ENCODE results near the gene EIF4G3. TPM values are rescaled to one million over a fixed set of nuclear protein-coding genes. Genes with fewer than 3 reads are reported as not detected.

Gene EIF4G3
- total RNA-seq, 1 experiment from 2014 or later: 55.4 TPM

DNA sequence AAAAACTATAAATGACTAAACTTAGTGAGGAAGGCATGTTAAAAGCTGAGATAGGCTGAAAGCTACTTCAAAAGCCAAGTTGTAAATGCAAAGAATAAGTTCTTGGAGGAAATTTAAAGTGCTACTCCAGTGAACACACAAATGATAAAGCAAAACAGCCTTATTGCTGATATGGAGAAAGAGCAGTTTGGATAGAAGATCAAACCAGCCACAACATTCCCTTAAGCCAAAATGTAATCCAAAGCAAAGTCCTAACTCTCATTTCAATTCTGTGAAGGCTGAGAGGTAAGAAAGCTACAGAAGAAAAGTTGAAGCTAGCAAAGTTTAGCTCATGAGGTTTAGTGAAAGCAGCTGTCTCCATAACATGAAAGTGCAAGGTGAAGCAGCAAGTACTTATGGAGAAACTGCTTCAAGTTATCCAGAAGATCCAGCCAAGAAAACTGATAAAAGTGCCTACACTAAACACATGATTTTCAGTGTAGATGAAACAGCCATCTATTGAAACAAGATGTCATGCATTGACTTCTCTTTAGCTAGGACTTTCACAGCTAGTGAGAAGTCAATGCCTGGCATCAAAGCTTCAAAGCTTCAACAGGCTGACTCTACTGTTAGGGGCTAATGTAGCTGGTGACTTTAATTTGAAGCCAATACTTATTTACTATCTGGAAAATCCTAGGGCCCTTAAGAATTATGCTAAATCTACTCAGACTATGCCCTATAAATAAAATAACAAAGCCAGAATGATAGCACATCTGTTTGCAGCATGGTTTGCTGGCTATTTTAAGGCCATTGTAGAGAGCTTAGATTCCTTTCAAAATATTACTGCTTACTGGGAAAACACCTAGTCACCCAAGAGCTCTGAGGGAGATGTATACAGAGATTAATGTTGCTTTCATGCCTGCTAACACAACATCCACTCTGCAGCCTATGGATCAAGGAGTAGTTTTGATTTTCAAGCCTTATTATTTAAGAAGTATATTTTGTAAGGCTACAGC is 188.6 kb downstream of the EIF4G3 start:
- intact Hi-C loops (cut with micrococcal nuclease; ENCODE audit: unreplicated experiment): loop anchor here (10.0 kb wide), 1 partner anchor 293 kb away; no protein-coding TSS in a partner anchor
- BruUV-seq (replicated peaks): no TSS peak
- H3K27me3 ChIP-seq (replicated peaks; ENCODE audit: control insufficient read depth, insufficient read depth, low read length): no peaks in the 10 kb centered on the region
- no peaks in the 10 kb centered on the region for H3K4me1 ChIP-seq
- H3K36me3 Mint-ChIP-seq (ENCODE audit: insufficient read depth, unreplicated experiment): no peaks in the 10 kb centered on the region
- H3K4me3 Mint-ChIP-seq (ENCODE audit: unreplicated experiment): no peak overlapping the region
- no peak for TF ChIP-seq CTCF (IDR thresholded peaks at IDR 0.05; ENCODE audit: insufficient read depth in 1 of 2, low read depth in 1 of 2, low read length in 1 of 2, severe bottlenecking in 1 of 2, unreplicated experiment in 1 of 2)
- H3K9me3 Mint-ChIP-seq (ENCODE audit: unreplicated experiment): no peaks in the 10 kb centered on the region
- H3K4me1 Mint-ChIP-seq (ENCODE audit: low read depth, unreplicated experiment): peaks cover 6% of the 10 kb centered on the region
- H3K36me3 ChIP-seq (ENCODE audit: control insufficient read depth, insufficient read depth, low read length): no peaks in the 10 kb centered on the region
- DNase-seq: no peak
- H3K4me3 ChIP-seq (ENCODE audit: low read depth, low read length): no peak overlapping the region
- H3K27me3 Mint-ChIP-seq (ENCODE audit: insufficient read depth, unreplicated experiment): no peaks in the 10 kb centered on the region
- no peaks in the 10 kb centered on the region for H3K9me3 ChIP-seq
- POLR2A ChIA-PET: no interaction called here
- H3K27ac Mint-ChIP-seq (ENCODE audit: unreplicated experiment): no peak overlapping the region
- CTCF ChIA-PET: interaction anchor here (0.6 to 1.2 kb wide), 2 partner anchors 23 to 291 kb away, joined by 3 read pairs; no protein-coding TSS in a partner anchor

- H3K27me3 Mint-ChIP-seq (ENCODE audit: insufficient read depth, unreplicated experiment): no peaks in the 10 kb centered on the region
- Histone ChIP-seq H3K4me3 (ENCODE audit: low read depth, low read length) (no peak overlapping the region), H3K36me3 (ENCODE audit: control insufficient read depth, insufficient read depth, low read length) (no peaks in the 10 kb centered on the region), H3K9me3 (no peaks in the 10 kb centered on the region), H3K27me3 (replicated peaks; ENCODE audit: control insufficient read depth, insufficient read depth, low read length) (no peaks in the 10 kb centered on the region), H3K4me1 (no peaks in the 10 kb centered on the region)
- no peak for DNase-seq
- H3K9me3 Mint-ChIP-seq (ENCODE audit: unreplicated experiment): no peaks in the 10 kb centered on the region
- H3K27ac Mint-ChIP-seq (ENCODE audit: unreplicated experiment): no peak overlapping the region
- H3K4me3 Mint-ChIP-seq (ENCODE audit: unreplicated experiment): no peak overlapping the region
- CTCF ChIA-PET: no interaction called here
- TF ChIP-seq CTCF (IDR thresholded peaks at IDR 0.05; ENCODE audit: insufficient read depth in 1 of 2, low read depth in 1 of 2, low read length in 1 of 2, severe bottlenecking in 1 of 2, unreplicated experiment in 1 of 2): no peak
- H3K4me1 Mint-ChIP-seq (ENCODE audit: low read depth, unreplicated experiment): no peaks in the 10 kb centered on the region
- POLR2A ChIA-PET: no interaction called here
- H3K36me3 Mint-ChIP-seq (ENCODE audit: insufficient read depth, unreplicated experiment): no peaks in the 10 kb centered on the region
- no TSS peak for BruUV-seq (replicated peaks)
- intact Hi-C loops (cut with micrococcal nuclease; ENCODE audit: unreplicated experiment): loop anchor here (10.0 kb wide), 1 partner anchor 289 kb away; no protein-coding TSS in a partner anchor
These were observed 193.3 kb downstream of the EIF4G3 start for GRCh38 chr1:20983297-20983889.

- no peaks in the 10 kb centered on the region for H3K9me3 Mint-ChIP-seq (ENCODE audit: unreplicated experiment)
- Histone ChIP-seq H3K4me3 (ENCODE audit: low read depth, low read length) (no peak overlapping the region), H3K4me1 (no peaks in the 10 kb centered on the region), H3K9me3 (no peaks in the 10 kb centered on the region), H3K36me3 (ENCODE audit: control insufficient read depth, insufficient read depth, low read length) (no peaks in the 10 kb centered on the region), H3K27me3 (replicated peaks; ENCODE audit: control insufficient read depth, insufficient read depth, low read length) (no peaks in the 10 kb centered on the region)
- H3K4me3 Mint-ChIP-seq (ENCODE audit: unreplicated experiment): no peak overlapping the region
- H3K36me3 Mint-ChIP-seq (ENCODE audit: insufficient read depth, unreplicated experiment): no peaks in the 10 kb centered on the region
- POLR2A ChIA-PET: no interaction called here
- no peaks in the 10 kb centered on the region for H3K4me1 Mint-ChIP-seq (ENCODE audit: low read depth, unreplicated experiment)
- CTCF ChIA-PET: no interaction called here
- H3K27ac Mint-ChIP-seq (ENCODE audit: unreplicated experiment): no peak overlapping the region
- intact Hi-C loops (cut with micrococcal nuclease; ENCODE audit: unreplicated experiment): loop anchor here (1.0 to 10.0 kb wide), 2 partner anchors 213 to 288 kb away; no protein-coding TSS in a partner anchor
- no peak for DNase-seq
- no peaks in the 10 kb centered on the region for H3K27me3 Mint-ChIP-seq (ENCODE audit: insufficient read depth, unreplicated experiment)
- BruUV-seq (replicated peaks): no TSS peak
- TF ChIP-seq CTCF (IDR thresholded peaks at IDR 0.05; ENCODE audit: insufficient read depth in 1 of 2, low read depth in 1 of 2, low read length in 1 of 2, severe bottlenecking in 1 of 2, unreplicated experiment in 1 of 2): no peak
These were observed 194.4 kb downstream of the EIF4G3 start for GRCh38 chr1:20982316-20982715.
